Naive thymus-derived CD8-positive, alpha-beta T cell (primary cell): ENCODE data around the gene PRSS23. TPM values are rescaled to one million over a fixed set of nuclear protein-coding genes. Genes with fewer than 3 reads are reported as not detected.
A peak's percentile ranks its signal among the peaks of the same experiment; 100 is the strongest.

Experiments
- ATAC-seq, 2 donors: fragments of 150-1000 bp; cut with Tn5 transposase in 1 of 2; sonication (Bioruptor Pico), chemical (Tn5 transposase) in 1 of 2; 1 replicate in 1 of 2; 2 replicates in 1 of 2; pipeline ENCODE4 v1.10.0; 2021; ENCODE audit warnings: mild to moderate bottlenecking in 2 of 2, moderate library complexity in 2 of 2
- POLR2A ChIA-PET: fragments of 350-600 bp; sonication (Branson Sonifier 250); formaldehyde crosslinking; loops from one replicate; lab custom pipeline; 2021; ENCODE audit warnings: antibody characterized with exemption; lab: Charles Lee
- DNase-seq, 10 donors: peaks; one replicate each; pipeline versions ENCODE4 v3.0.0 to v3.0.0-alpha.2; 2020 to 2022
- H3K27ac Mint-ChIP-seq, 10 donors: one replicate each; pipeline ENCODE4 v1.8.0; 2020 to 2022; ENCODE audit warnings: mild to moderate bottlenecking in 10 of 10, mixed read lengths in 10 of 10, moderate library complexity in 4 of 10, inconsistent platforms in 1 of 10
- H3K27me3 Mint-ChIP-seq, 5 donors: one replicate each; pipeline ENCODE4 v1.8.0; 2021 to 2022; ENCODE audit warnings: mixed read lengths in 5 of 5
- H3K36me3 Mint-ChIP-seq, 3 donors: one replicate each; pipeline ENCODE4 v1.8.0; 2020 to 2022; ENCODE audit warnings: mixed read lengths in 3 of 3, mild to moderate bottlenecking in 2 of 3, inconsistent platforms in 1 of 3
- H3K4me1 Mint-ChIP-seq, 4 donors: one replicate each; pipeline ENCODE4 v1.8.0; 2021 to 2022; ENCODE audit warnings: mixed read lengths in 4 of 4
- H3K4me3 Mint-ChIP-seq, 10 donors: one replicate each; pipeline ENCODE4 v1.8.0; 2020 to 2022; ENCODE audit warnings: mild to moderate bottlenecking in 10 of 10, mixed read lengths in 10 of 10, moderate library complexity in 6 of 10, inconsistent platforms in 1 of 10
- H3K9me3 Mint-ChIP-seq, 9 donors: one replicate each; pipeline ENCODE4 v1.8.0; 2020 to 2022; ENCODE audit warnings: mixed read lengths in 9 of 9, mild to moderate bottlenecking in 3 of 9, inconsistent platforms in 1 of 9, moderate library complexity in 1 of 9
- polyA plus RNA-seq, 3 donors: library from polyadenylated mRNA; unstranded; fragments of 300-500 nt; fragmentation: Illumina TruSeq; gene quantifications; one replicate each; pipeline ENCODE4 v1.2.3, GENCODE V29; 2021
- total RNA-seq, 8 experiments: library from RNA in 2 of 8; stranded (reverse) in 2 of 8; gene quantifications; one replicate each; pipeline ENCODE4 v1.2.3 and lab custom pipeline; 2021 to 2026

The PRSS23 gene
- total and polyA plus RNA-seq, 5 experiments from 2014 or later: 0.11 to 17.6 (median 0.36) TPM; not detected in 1

GRCh38 chr11:86774417-86774816, 25.9 kb upstream of the PRSS23 start:
- POLR2A ChIA-PET: no interaction called here
- Mint-ChIP-seq H3K4me3 (no peak overlapping the region), H3K36me3 (peaks cover 0 to 6% (median 0%) of the 10 kb centered on the region in 3 donors), H3K27me3 (peaks cover 4 to 17% (median 8%) of the 10 kb centered on the region in 5 donors), H3K4me1 (no peaks in the 10 kb centered on the region), H3K27ac (no peak overlapping the region), H3K9me3 (peaks cover 0 to 8% (median 0%) of the 10 kb centered on the region in 9 donors)
- no peak for ATAC-seq
- no peak for DNase-seq

- DNase-seq (no peak), ATAC-seq (no peak)
- Mint-ChIP-seq H3K27ac (no peak overlapping the region), H3K9me3 (peaks cover 0 to 8% (median 0%) of the 10 kb centered on the region in 9 donors), H3K4me1 (no peaks in the 10 kb centered on the region), H3K4me3 (no peak overlapping the region), H3K27me3 (peaks cover 4 to 24% (median 12%) of the 10 kb centered on the region in 5 donors), H3K36me3 (peaks cover 0 to 6% (median 0%) of the 10 kb centered on the region in 3 donors)
- POLR2A ChIA-PET: no interaction called here
Observed at GRCh38 chr11:86775361-86775760, 25.0 kb upstream of the PRSS23 start.

GRCh38 chr11:86781546-86781945, 18.8 kb upstream of the PRSS23 start:
- Mint-ChIP-seq H3K36me3 (no peaks in the 10 kb centered on the region), H3K9me3 (peaks cover 0 to 3% (median 0%) of the 10 kb centered on the region in 9 donors), H3K4me3 (no peak overlapping the region), H3K27me3 (peaks cover 2 to 27% (median 14%) of the 10 kb centered on the region in 5 donors), H3K4me1 (no peaks in the 10 kb centered on the region), H3K27ac (peak overlapping the region in 1 of 10 donors; percentile 35)
- POLR2A ChIA-PET: no interaction called here
- DNase-seq: no peak
- no peak for ATAC-seq

GRCh38 chr11:86782742-86783141, 17.6 kb upstream of the PRSS23 start:
- DNase-seq: no peak
- ATAC-seq: no peak
- Mint-ChIP-seq H3K27ac (no peak overlapping the region), H3K36me3 (no peaks in the 10 kb centered on the region), H3K27me3 (peaks cover 10 to 35% (median 15%) of the 10 kb centered on the region in 5 donors), H3K4me3 (no peak overlapping the region), H3K9me3 (peaks cover 0 to 3% (median 0%) of the 10 kb centered on the region in 9 donors), H3K4me1 (no peaks in the 10 kb centered on the region)
- POLR2A ChIA-PET: no interaction called here

- DNase-seq: no peak
- Mint-ChIP-seq H3K36me3 (no peaks in the 10 kb centered on the region), H3K27ac (no peak overlapping the region), H3K4me3 (no peak overlapping the region), H3K4me1 (no peaks in the 10 kb centered on the region), H3K9me3 (peaks cover 0 to 2% (median 0%) of the 10 kb centered on the region in 9 donors), H3K27me3 (peaks cover 10 to 37% (median 13%) of the 10 kb centered on the region in 5 donors)
- no peak for ATAC-seq
- POLR2A ChIA-PET: no interaction called here
Observed at GRCh38 chr11:86783661-86784060, 16.7 kb upstream of the PRSS23 start.

GRCh38 chr11:86784241-86784681, 16.1 kb upstream of the PRSS23 start:
- POLR2A ChIA-PET: no interaction called here
- no peak overlapping the region for H3K4me3 Mint-ChIP-seq

GRCh38 chr11:86785576-86785975, 14.8 kb upstream of the PRSS23 start:
- Mint-ChIP-seq H3K27me3 (peaks cover 6 to 22% (median 13%) of the 10 kb centered on the region in 5 donors), H3K9me3 (no peaks in the 10 kb centered on the region), H3K4me3 (no peak overlapping the region), H3K36me3 (no peaks in the 10 kb centered on the region), H3K4me1 (no peaks in the 10 kb centered on the region), H3K27ac (no peak overlapping the region)
- POLR2A ChIA-PET: no interaction called here
- no peak for DNase-seq
- no peak for ATAC-seq

More at GRCh38 chr11:86784241-86784681, 16.1 kb upstream of the PRSS23 start:
- DNase-seq: no peak
- H3K4me1 Mint-ChIP-seq: no peaks in the 10 kb centered on the region
- H3K9me3 Mint-ChIP-seq: no peaks in the 10 kb centered on the region
- no peaks in the 10 kb centered on the region for H3K36me3 Mint-ChIP-seq
- H3K27me3 Mint-ChIP-seq: peaks cover 7 to 31% (median 11%) of the 10 kb centered on the region in 5 donors
- H3K27ac Mint-ChIP-seq: no peak overlapping the region
- ATAC-seq: no peak

- Mint-ChIP-seq H3K27me3 (peaks cover 3 to 22% (median 11%) of the 10 kb centered on the region in 5 donors), H3K9me3 (no peaks in the 10 kb centered on the region), H3K36me3 (no peaks in the 10 kb centered on the region), H3K4me3 (no peak overlapping the region), H3K27ac (no peak overlapping the region), H3K4me1 (no peaks in the 10 kb centered on the region)
- ATAC-seq: no peak
- POLR2A ChIA-PET: no interaction called here
- no peak for DNase-seq
Observed at GRCh38 chr11:86787018-86787536, 13.3 kb upstream of the PRSS23 start.

GRCh38 chr11:86787656-86788055, 12.7 kb upstream of the PRSS23 start:
- no peaks in the 10 kb centered on the region for H3K9me3 Mint-ChIP-seq
- no peak for ATAC-seq
- no peaks in the 10 kb centered on the region for H3K36me3 Mint-ChIP-seq
- peaks cover 3 to 22% (median 16%) of the 10 kb centered on the region in 5 donors for H3K27me3 Mint-ChIP-seq
- POLR2A ChIA-PET: no interaction called here
- H3K4me1 Mint-ChIP-seq: no peaks in the 10 kb centered on the region
- H3K4me3 Mint-ChIP-seq: no peak overlapping the region
- no peak for DNase-seq
- H3K27ac Mint-ChIP-seq: no peak overlapping the region

GRCh38 chr11:86790195-86790725, 10.1 kb upstream of the PRSS23 start:
- H3K27ac Mint-ChIP-seq: no peak overlapping the region
- H3K4me3 Mint-ChIP-seq: no peak overlapping the region
- peaks cover 3 to 22% (median 18%) of the 10 kb centered on the region in 5 donors for H3K27me3 Mint-ChIP-seq
- H3K36me3 Mint-ChIP-seq: no peaks in the 10 kb centered on the region
- no peaks in the 10 kb centered on the region for H3K4me1 Mint-ChIP-seq
- POLR2A ChIA-PET: no interaction called here
- no peak for ATAC-seq
- no peak for DNase-seq
- no peaks in the 10 kb centered on the region for H3K9me3 Mint-ChIP-seq

GRCh38 chr11:86790867-86791849, 9.2 kb upstream of the PRSS23 start:
- Mint-ChIP-seq H3K9me3 (no peaks in the 10 kb centered on the region), H3K27me3 (peaks cover 6 to 23% (median 18%) of the 10 kb centered on the region in 5 donors), H3K36me3 (no peaks in the 10 kb centered on the region), H3K4me1 (no peaks in the 10 kb centered on the region), H3K27ac (no peak overlapping the region), H3K4me3 (no peak overlapping the region)
- ATAC-seq (no peak), DNase-seq (no peak)
- POLR2A ChIA-PET: no interaction called here

GRCh38 chr11:86792150-86792549, 8.2 kb upstream of the PRSS23 start:
- no peak for ATAC-seq
- no peak overlapping the region for H3K27ac Mint-ChIP-seq
- POLR2A ChIA-PET: no interaction called here
- DNase-seq: no peak
- H3K27me3 Mint-ChIP-seq: peaks cover 6 to 23% (median 13%) of the 10 kb centered on the region in 5 donors
- no peaks in the 10 kb centered on the region for H3K9me3 Mint-ChIP-seq
- H3K36me3 Mint-ChIP-seq: no peaks in the 10 kb centered on the region
- H3K4me3 Mint-ChIP-seq: no peak overlapping the region
- H3K4me1 Mint-ChIP-seq: no peaks in the 10 kb centered on the region

GRCh38 chr11:86793307-86793706, 7.0 kb upstream of the PRSS23 start:
- Mint-ChIP-seq H3K27ac (no peak overlapping the region), H3K4me1 (no peaks in the 10 kb centered on the region), H3K9me3 (no peaks in the 10 kb centered on the region), H3K4me3 (no peak overlapping the region), H3K27me3 (peaks cover 7 to 27% (median 10%) of the 10 kb centered on the region in 5 donors), H3K36me3 (no peaks in the 10 kb centered on the region)
- DNase-seq (no peak), ATAC-seq (no peak)
- POLR2A ChIA-PET: no interaction called here
